Smooth muscle cell (in vitro differentiated cells): ENCODE measurements around the gene MFSD8. TPM values are rescaled to one million over a fixed set of nuclear protein-coding genes. Genes with fewer than 3 reads are reported as not detected.

Experiments used
- DNase-seq: peaks from one replicate; lab custom pipeline; 2025; ENCODE audit not compliant: unreplicated experiment; lab: John Stamatoyannopoulos, UW
- H2AFZ ChIP-seq: fragments of 200-600 bp; sonication (generic); 2 replicates; pipeline ENCODE4 v1.6.0; 2016; ENCODE audit warnings: antibody characterized with exemption, low read depth, mild to moderate bottlenecking
- H3F3A ChIP-seq: fragments of 200-600 bp; sonication (generic); 2 replicates; pipeline ENCODE4 v1.6.0; 2017; ENCODE audit warnings: antibody characterized with exemption, low read depth
- H3K27ac ChIP-seq: fragments of 200-600 bp; sonication (generic); 2 replicates; pipeline ENCODE4 v1.5.1; 2016; ENCODE audit warnings: low read depth, mild to moderate bottlenecking
- H3K27me3 ChIP-seq: fragments of 200-600 bp; sonication (generic); 2 replicates; pipeline ENCODE4 v1.6.1; 2016; ENCODE audit warnings: low read depth, mild to moderate bottlenecking
- H3K36me3 ChIP-seq: fragments of 200-600 bp; sonication (generic); 2 replicates; pipeline ENCODE4 v1.5.1; 2016; ENCODE audit warnings: low read depth
- H3K4me1 ChIP-seq: fragments of 200-600 bp; sonication (generic); 2 replicates; pipeline ENCODE4 v1.5.1; 2016; ENCODE audit warnings: low read depth
- H3K4me2 ChIP-seq: fragments of 200-600 bp; sonication (generic); 2 replicates; pipeline ENCODE4 v1.6.0; 2016; ENCODE audit warnings: mild to moderate bottlenecking
- H3K4me3 ChIP-seq: fragments of 200-600 bp; sonication (generic); 2 replicates; pipeline ENCODE4 v1.5.1; 2016; ENCODE audit warnings: mild to moderate bottlenecking
- H3K79me2 ChIP-seq: fragments of 200-600 bp; sonication (generic); 2 replicates; pipeline ENCODE4 v1.6.0; 2016; ENCODE audit warnings: low read depth, mild to moderate bottlenecking
- H3K9ac ChIP-seq: fragments of 200-600 bp; sonication (generic); 2 replicates; pipeline ENCODE4 v1.6.0; 2016; ENCODE audit warnings: low read depth
- H3K9me3 ChIP-seq: fragments of 200-600 bp; sonication (generic); replicated peaks from 2 replicates; pipeline ENCODE4 v1.5.1; 2016; ENCODE audit warnings: low read depth
- H4K20me1 ChIP-seq: fragments of 200-600 bp; sonication (generic); 2 replicates; pipeline ENCODE4 v1.6.0; 2016; ENCODE audit warnings: low read depth
- CTCF ChIP-seq: fragments of 200-600 bp; sonication (generic); IDR thresholded peaks from 2 replicates; pipeline ENCODE4 v1.5.1; 2017; ENCODE audit warnings: borderline replicate concordance, mild to moderate bottlenecking, antibody characterized with exemption; ENCODE audit not compliant: insufficient read depth, poor library complexity, severe bottlenecking
- WGBS: methylation state at CpG from one replicate; pipeline ENCODE4 v1.1.7; 2016; ENCODE audit warnings: low lambda C conversion rate; 5-methylcytosine and 5-hydroxymethylcytosine counted together
- polyA plus RNA-seq: library from polyadenylated mRNA; unstranded; fragments of >200 nt; fragmentation: Nextera tagmentation; extraction: Ambion mirVana; gene quantifications from 2 replicates; pipeline ENCODE4 v1.2.1, GENCODE V29; 2016
- total RNA-seq: library from RNA; depleted of rRNA; stranded (reverse); fragments of >200 nt; gene quantifications from 2 replicates; pipeline ENCODE4 v1.2.3, GENCODE V29; 2014

Gene MFSD8
- total and polyA plus RNA-seq, 2 experiments from 2014 or later, result 8.2 to 21.0 TPM

- H3F3A ChIP-seq, result peaks cover 5% of the 10 kb centered on the region
- no peak overlapping the region for H3K4me2 ChIP-seq
- no peaks in the 10 kb centered on the region for H3K36me3 ChIP-seq
- H3K4me3 ChIP-seq, result no peak overlapping the region
- TF ChIP-seq CTCF, result no peak
- peaks cover 5% of the 10 kb centered on the region for H3K79me2 ChIP-seq
- no peak overlapping the region for H2AFZ ChIP-seq
- H3K27ac ChIP-seq, result no peak overlapping the region
- no peak overlapping the region for H3K9ac ChIP-seq
- no peaks in the 10 kb centered on the region for H4K20me1 ChIP-seq
- no peak for DNase-seq
- no peaks in the 10 kb centered on the region for H3K9me3 ChIP-seq
- H3K27me3 ChIP-seq, result no peaks in the 10 kb centered on the region
- H3K4me1 ChIP-seq, result peaks cover 8% of the 10 kb centered on the region
Measured at GRCh38 chr4:127875791-127876190, 89.2 kb downstream of the MFSD8 start.

- no peaks in the 10 kb centered on the region for H4K20me1 ChIP-seq
- H2AFZ ChIP-seq, result peak overlapping the region; percentile 41
- H3K4me1 ChIP-seq, result peaks cover 5% of the 10 kb centered on the region
- 52% methylated on average over 3 of the region's 3 CpGs for WGBS
- no peaks in the 10 kb centered on the region for H3K27me3 ChIP-seq
- no peak for DNase-seq
- no peak overlapping the region for H3K4me3 ChIP-seq
- peaks cover 5% of the 10 kb centered on the region for H3F3A ChIP-seq
- TF ChIP-seq CTCF, result no peak
- no peak overlapping the region for H3K9ac ChIP-seq
- no peaks in the 10 kb centered on the region for H3K79me2 ChIP-seq
- no peaks in the 10 kb centered on the region for H3K9me3 ChIP-seq
- peak overlapping the region; percentile 57 for H3K27ac ChIP-seq
- H3K36me3 ChIP-seq, result no peaks in the 10 kb centered on the region
- peak overlapping the region; percentile 36 for H3K4me2 ChIP-seq
Measured at GRCh38 chr4:127870688-127871087, 94.3 kb downstream of the MFSD8 start.

- H3K27ac ChIP-seq, result peak overlapping the region; percentile 57
Measured at GRCh38 chr4:127870281-127870680, 94.7 kb downstream of the MFSD8 start.

More at GRCh38 chr4:127870281-127870680, 94.7 kb downstream of the MFSD8 start:
- no peaks in the 10 kb centered on the region for H4K20me1 ChIP-seq
- no peaks in the 10 kb centered on the region for H3K36me3 ChIP-seq
- DNase-seq, result no peak
- no peaks in the 10 kb centered on the region for H3K9me3 ChIP-seq
- no peaks in the 10 kb centered on the region for H3K27me3 ChIP-seq
- H3K4me3 ChIP-seq, result no peak overlapping the region
- peak overlapping the region; percentile 41 for H2AFZ ChIP-seq
- no peaks in the 10 kb centered on the region for H3K79me2 ChIP-seq
- TF ChIP-seq CTCF, result no peak
- peak overlapping the region; percentile 36 for H3K4me2 ChIP-seq
- peaks cover 5% of the 10 kb centered on the region for H3F3A ChIP-seq
- H3K9ac ChIP-seq, result no peak overlapping the region
- peaks cover 5% of the 10 kb centered on the region for H3K4me1 ChIP-seq
